ENCODE data around the gene NTSR1. TPM values are rescaled to one million over a fixed set of nuclear protein-coding genes. Genes with fewer than 3 reads are reported as not detected.

Gene NTSR1
- total RNA-seq, 5 donors from 2014 or later (not counting 1 experiment from before 2014, with no cell fraction given): 0.33 to 0.63 (median 0.53) TPM; not detected in 2

DNA sequence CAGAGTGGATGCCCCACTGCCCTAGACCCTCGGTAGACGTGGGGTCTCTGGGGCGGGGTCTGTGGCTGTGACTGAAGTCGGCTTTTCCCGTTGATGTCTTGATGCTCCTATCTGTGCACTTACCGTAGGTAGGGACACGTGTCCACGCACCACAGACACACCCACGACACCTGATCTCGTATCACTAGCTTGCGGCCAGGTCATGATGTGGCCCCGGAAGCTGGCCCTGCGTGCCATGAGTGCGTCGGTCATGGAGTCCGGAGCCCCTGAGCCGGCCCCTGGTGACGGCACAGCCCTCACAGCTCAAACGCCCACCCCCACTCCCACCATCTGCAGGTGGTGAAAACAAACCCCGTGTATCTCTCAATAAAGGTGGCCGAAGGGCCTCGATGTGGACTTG is 53.7 kb downstream of the NTSR1 start:
- Mint-ChIP-seq H3K4me1 (peaks cover 4 to 6% (median 6%) of the 10 kb centered on the region in 3 donors), H3K27me3 (peaks cover 0 to 2% of the 10 kb centered on the region in 2 donors), H3K36me3 (no peaks in the 10 kb centered on the region), H3K9me3 (no peaks in the 10 kb centered on the region), H3K27ac (no peak overlapping the region), H3K4me3 (no peak overlapping the region)
- Histone ChIP-seq H3K27ac (ENCODE audit: low read length) (no peak overlapping the region), H3K27me3 (replicated peaks in 1 of 2; ENCODE audit: control insufficient read depth in 2 of 2, extremely low read depth in 1 of 2, insufficient read depth in 2 of 2, low read length in 1 of 2) (peaks cover 0 to 44% of the 10 kb centered on the region in 2 experiments), H3K9me3 (no peaks in the 10 kb centered on the region), H3K4me3 (ENCODE audit: control insufficient read depth in 1 of 2, extremely low read depth in 1 of 2, low read length in 1 of 2) (no peak overlapping the region), H3K4me1 (ENCODE audit: control insufficient read depth in 1 of 2, extremely low read depth in 1 of 2, insufficient read depth in 2 of 2, low read length in 2 of 2) (peaks cover 0 to 3% of the 10 kb centered on the region in 2 experiments), H3K36me3 (ENCODE audit: control insufficient read depth in 2 of 2, extremely low read depth in 1 of 2, insufficient read depth in 1 of 2, low read length in 1 of 2) (no peaks in the 10 kb centered on the region)
- ATAC-seq (replicated peaks in 1 of 4) (no peak), DNase-seq (no peak)
- POLR2A ChIA-PET: no interaction called here
- WGBS (ENCODE audit: insufficient coverage): 84% methylated on average over 19 of the region's 22 CpGs
- CTCF ChIA-PET: no interaction called here

DNA sequence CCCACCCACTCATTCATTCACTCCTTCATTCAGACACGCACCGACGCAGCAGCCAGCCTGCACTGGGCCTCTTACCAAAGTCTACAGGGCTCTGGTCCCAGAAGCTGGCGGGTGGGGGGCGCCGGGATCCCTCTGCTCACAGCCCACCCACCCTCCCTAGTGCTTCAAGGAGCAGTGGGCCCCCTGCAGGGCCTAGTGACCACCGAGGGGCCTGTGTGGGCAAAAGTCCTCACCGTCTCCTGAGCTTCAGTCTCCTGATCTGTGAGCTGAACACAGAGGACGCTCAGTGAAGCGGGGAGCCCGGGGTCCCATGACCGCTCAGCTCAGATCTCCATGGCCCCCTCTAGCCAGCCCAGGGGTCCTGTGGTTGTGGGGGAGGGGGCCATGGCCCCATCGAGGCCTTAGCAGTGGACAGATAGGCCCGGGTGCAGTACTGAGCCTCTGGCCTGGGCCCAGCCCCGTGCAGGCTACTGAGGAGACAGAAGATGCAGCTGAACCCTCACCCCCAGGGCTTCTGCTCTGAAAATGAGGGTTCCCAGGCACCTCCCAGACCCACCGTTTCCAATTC is 54.2 kb downstream of the NTSR1 start:
- Mint-ChIP-seq H3K9me3 (no peaks in the 10 kb centered on the region), H3K36me3 (no peaks in the 10 kb centered on the region), H3K27me3 (peaks cover 0 to 2% of the 10 kb centered on the region in 2 donors), H3K4me1 (peaks cover 6 to 11% (median 7%) of the 10 kb centered on the region in 3 donors), H3K4me3 (no peak overlapping the region), H3K27ac (no peak overlapping the region)
- Histone ChIP-seq H3K4me3 (ENCODE audit: control insufficient read depth in 1 of 2, extremely low read depth in 1 of 2, low read length in 1 of 2) (no peak overlapping the region), H3K27ac (ENCODE audit: low read length) (no peak overlapping the region), H3K9me3 (no peaks in the 10 kb centered on the region), H3K27me3 (replicated peaks in 1 of 2; ENCODE audit: control insufficient read depth in 2 of 2, extremely low read depth in 1 of 2, insufficient read depth in 2 of 2, low read length in 1 of 2) (peaks cover 0 to 44% of the 10 kb centered on the region in 2 experiments), H3K4me1 (ENCODE audit: control insufficient read depth in 1 of 2, extremely low read depth in 1 of 2, insufficient read depth in 2 of 2, low read length in 2 of 2) (peaks cover 0 to 3% of the 10 kb centered on the region in 2 experiments), H3K36me3 (ENCODE audit: control insufficient read depth in 2 of 2, extremely low read depth in 1 of 2, insufficient read depth in 1 of 2, low read length in 1 of 2) (no peaks in the 10 kb centered on the region)
- WGBS (ENCODE audit: insufficient coverage): 73% methylated on average over 5 of the region's 16 CpGs
- DNase-seq (no peak), ATAC-seq (replicated peaks in 1 of 4) (no peak)
- CTCF ChIA-PET: interaction anchor here in 1 of 2 donors (0.6 kb wide), 1 partner anchor 84 kb away, joined by 4 read pairs; no protein-coding TSS in a partner anchor
- POLR2A ChIA-PET: no interaction called here

DNA sequence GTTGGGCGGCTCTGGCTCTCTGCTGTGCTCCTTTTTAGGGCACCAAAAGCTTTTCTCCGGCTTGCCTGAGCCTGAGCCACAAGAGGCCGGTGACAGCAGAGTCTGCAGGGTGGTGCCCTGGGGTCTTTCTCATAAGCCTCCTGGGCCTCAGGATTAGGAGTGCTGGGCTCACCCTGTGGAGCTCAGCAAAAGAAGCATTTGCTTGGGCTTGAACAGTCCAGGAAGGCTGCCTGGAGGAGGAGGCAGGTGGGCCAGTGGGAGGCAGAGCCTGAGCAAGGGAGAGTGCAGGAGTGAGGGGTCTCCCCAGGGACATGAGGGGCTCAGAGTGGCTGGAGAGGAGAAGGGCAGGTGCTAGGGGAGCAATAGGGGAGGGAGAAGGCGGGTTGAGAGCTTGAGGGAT is 54.8 kb downstream of the NTSR1 start:
- Mint-ChIP-seq H3K4me1 (peaks cover 6 to 15% (median 7%) of the 10 kb centered on the region in 3 donors), H3K27me3 (peaks cover 0 to 2% of the 10 kb centered on the region in 2 donors), H3K27ac (no peak overlapping the region), H3K36me3 (no peaks in the 10 kb centered on the region), H3K9me3 (no peaks in the 10 kb centered on the region), H3K4me3 (no peak overlapping the region)
- no peak for DNase-seq
- POLR2A ChIA-PET: no interaction called here
- no peak for ATAC-seq (replicated peaks in 1 of 4)
- no peak overlapping the region for H3K27ac ChIP-seq (ENCODE audit: low read length)
- CTCF ChIA-PET: interaction anchor here in 1 of 2 donors (0.6 kb wide), 1 partner anchor 83 kb away, joined by 4 read pairs; no protein-coding TSS in a partner anchor
- H3K9me3 ChIP-seq: no peaks in the 10 kb centered on the region
- peaks cover 0 to 39% of the 10 kb centered on the region in 2 experiments for H3K27me3 ChIP-seq (replicated peaks in 1 of 2; ENCODE audit: control insufficient read depth in 2 of 2, extremely low read depth in 1 of 2, insufficient read depth in 2 of 2, low read length in 1 of 2)
- H3K36me3 ChIP-seq (ENCODE audit: control insufficient read depth in 2 of 2, extremely low read depth in 1 of 2, insufficient read depth in 1 of 2, low read length in 1 of 2): no peaks in the 10 kb centered on the region
- 100% methylated on average over 3 of the region's 4 CpGs for WGBS (ENCODE audit: insufficient coverage)
- H3K4me3 ChIP-seq (ENCODE audit: control insufficient read depth in 1 of 2, extremely low read depth in 1 of 2, low read length in 1 of 2): no peak overlapping the region
- H3K4me1 ChIP-seq (ENCODE audit: control insufficient read depth in 1 of 2, extremely low read depth in 1 of 2, insufficient read depth in 2 of 2, low read length in 2 of 2): peaks cover 0 to 4% of the 10 kb centered on the region in 2 experiments

DNA sequence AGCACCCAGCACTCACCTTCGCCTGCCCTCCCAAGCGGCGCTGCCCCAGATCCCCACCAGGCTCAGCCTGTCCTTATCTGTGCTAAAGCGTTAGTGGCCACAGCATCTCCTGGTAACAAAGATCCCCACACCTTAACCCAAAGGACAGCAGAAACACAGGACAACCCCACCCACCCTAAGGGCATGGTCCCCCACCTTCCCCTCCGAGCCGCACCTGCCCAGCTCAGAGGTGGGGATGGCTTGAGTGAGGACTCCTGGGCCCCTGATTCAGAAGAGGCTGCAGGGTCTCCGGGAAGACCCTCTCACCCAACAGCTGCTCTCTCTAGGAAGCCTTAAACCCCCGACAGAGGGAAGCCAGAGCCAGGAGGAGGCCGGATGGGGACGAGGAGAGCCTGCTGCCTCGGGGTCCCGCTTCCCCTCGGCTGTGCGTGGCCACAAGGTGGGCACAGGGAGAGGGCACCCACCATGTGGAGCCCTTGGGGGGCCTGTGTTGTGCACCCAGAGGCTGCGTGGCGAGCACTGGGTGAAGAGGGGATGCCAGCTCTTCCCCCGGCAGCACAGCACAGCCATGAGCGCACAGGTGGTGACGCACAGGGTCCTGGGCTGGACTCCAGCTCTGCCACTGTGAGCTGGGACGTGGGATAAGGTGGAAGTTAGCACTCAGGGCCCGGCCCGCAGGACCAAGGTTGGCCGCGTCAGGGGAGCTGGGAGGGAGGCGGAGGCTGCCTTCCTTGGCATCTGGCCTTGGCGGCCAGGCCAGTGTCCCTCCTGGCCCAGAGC is 55.7 kb downstream of the NTSR1 start:
- Mint-ChIP-seq H3K9me3 (no peaks in the 10 kb centered on the region), H3K4me1 (peaks cover 7 to 25% (median 13%) of the 10 kb centered on the region in 3 donors), H3K27me3 (peaks cover 0 to 2% of the 10 kb centered on the region in 2 donors), H3K27ac (no peak overlapping the region), H3K4me3 (no peak overlapping the region), H3K36me3 (no peaks in the 10 kb centered on the region)
- ATAC-seq (replicated peaks in 1 of 4) (no peak), DNase-seq (no peak)
- 93% methylated on average over 17 of the region's 26 CpGs for WGBS (ENCODE audit: insufficient coverage)
- no peak overlapping the region for H3K4me3 ChIP-seq (ENCODE audit: control insufficient read depth in 1 of 2, extremely low read depth in 1 of 2, low read length in 1 of 2)
- no peaks in the 10 kb centered on the region for H3K36me3 ChIP-seq (ENCODE audit: control insufficient read depth in 2 of 2, extremely low read depth in 1 of 2, insufficient read depth in 1 of 2, low read length in 1 of 2)
- CTCF ChIA-PET: no interaction called here
- no peak overlapping the region for H3K27ac ChIP-seq (ENCODE audit: low read length)
- peaks cover 0 to 5% of the 10 kb centered on the region in 2 experiments for H3K4me1 ChIP-seq (ENCODE audit: control insufficient read depth in 1 of 2, extremely low read depth in 1 of 2, insufficient read depth in 2 of 2, low read length in 2 of 2)
- no peaks in the 10 kb centered on the region for H3K9me3 ChIP-seq
- POLR2A ChIA-PET: no interaction called here
- peaks cover 0 to 35% of the 10 kb centered on the region in 2 experiments for H3K27me3 ChIP-seq (replicated peaks in 1 of 2; ENCODE audit: control insufficient read depth in 2 of 2, extremely low read depth in 1 of 2, insufficient read depth in 2 of 2, low read length in 1 of 2)

DNA sequence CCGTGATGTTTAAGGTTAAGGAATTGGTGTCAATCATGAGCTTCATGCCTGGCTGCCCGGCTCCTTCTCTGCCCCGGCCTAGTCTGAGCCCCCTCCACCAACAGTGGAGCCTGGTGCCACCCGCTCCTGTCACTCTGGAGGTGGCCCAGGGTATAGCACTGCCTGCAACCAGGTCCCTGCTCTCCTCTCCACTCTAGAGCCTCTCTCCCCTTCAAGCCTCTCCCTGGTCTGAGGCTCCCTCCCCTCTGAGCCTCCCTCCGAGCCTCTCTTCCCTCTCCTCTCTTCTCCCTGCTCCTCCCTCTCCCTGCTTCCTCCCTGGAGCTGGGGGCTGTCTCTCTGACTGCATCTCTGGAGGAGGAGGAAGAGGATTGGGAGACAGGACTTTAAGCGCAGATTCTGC is 56.4 kb downstream of the NTSR1 start:
- Histone ChIP-seq H3K4me3 (ENCODE audit: control insufficient read depth in 1 of 2, extremely low read depth in 1 of 2, low read length in 1 of 2) (no peak overlapping the region), H3K27ac (ENCODE audit: low read length) (no peak overlapping the region), H3K9me3 (no peaks in the 10 kb centered on the region), H3K27me3 (replicated peaks in 1 of 2; ENCODE audit: control insufficient read depth in 2 of 2, extremely low read depth in 1 of 2, insufficient read depth in 2 of 2, low read length in 1 of 2) (peaks cover 0 to 35% of the 10 kb centered on the region in 2 experiments), H3K4me1 (ENCODE audit: control insufficient read depth in 1 of 2, extremely low read depth in 1 of 2, insufficient read depth in 2 of 2, low read length in 2 of 2) (peaks cover 0 to 5% of the 10 kb centered on the region in 2 experiments), H3K36me3 (ENCODE audit: control insufficient read depth in 2 of 2, extremely low read depth in 1 of 2, insufficient read depth in 1 of 2, low read length in 1 of 2) (no peaks in the 10 kb centered on the region)
- WGBS (ENCODE audit: insufficient coverage): 81% methylated on average over 4 of the region's 6 CpGs
- ChIA-PET POLR2A (interaction anchor here in 1 of 2 donors (0.6 kb wide), 1 partner anchor 15 kb away, joined by 6 read pairs; no protein-coding TSS in a partner anchor), CTCF (no interaction called here)
- peaks cover 7 to 26% (median 13%) of the 10 kb centered on the region in 3 donors for H3K4me1 Mint-ChIP-seq
- peaks cover 0 to under 1% of the 10 kb centered on the region in 2 donors for H3K27me3 Mint-ChIP-seq
- no peak overlapping the region for H3K4me3 Mint-ChIP-seq
- no peak overlapping the region for H3K27ac Mint-ChIP-seq
- ATAC-seq (replicated peaks in 1 of 4) (no peak), DNase-seq (no peak)
- no peaks in the 10 kb centered on the region for H3K9me3 Mint-ChIP-seq
- no peaks in the 10 kb centered on the region for H3K36me3 Mint-ChIP-seq

DNA sequence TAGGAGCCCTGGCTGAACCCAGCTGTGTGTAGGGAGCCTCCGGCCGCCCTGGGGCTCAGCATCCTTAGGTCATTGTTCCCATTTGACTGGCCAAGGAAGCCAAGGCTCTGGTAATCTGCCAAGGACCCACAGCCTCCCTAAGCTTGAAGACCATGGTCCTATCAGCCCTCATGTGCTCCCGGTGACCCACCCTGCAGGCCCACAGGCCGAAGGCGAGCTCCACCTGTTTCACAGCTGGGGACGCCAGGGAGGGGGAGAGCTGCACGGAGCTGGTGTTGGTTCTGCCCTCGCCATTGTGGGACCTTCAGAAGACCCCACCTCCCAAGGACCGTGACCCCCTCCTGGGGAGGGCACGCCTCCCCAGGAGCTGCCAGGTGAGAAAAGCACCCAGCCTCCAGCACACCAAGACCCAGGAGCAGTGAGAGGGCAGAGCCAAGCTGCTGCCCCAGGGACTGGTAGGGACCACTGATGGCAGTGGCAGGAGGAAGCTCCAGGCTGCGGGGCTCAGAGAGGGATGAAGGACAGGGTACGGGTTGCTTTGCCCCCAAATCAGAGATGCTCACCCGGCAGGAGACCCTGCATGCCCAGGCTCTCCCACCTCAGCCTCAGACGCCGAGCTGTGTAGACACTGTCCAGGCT is 56.9 kb downstream of the NTSR1 start:
- CTCF ChIA-PET: no interaction called here
- peaks cover 7 to 26% (median 13%) of the 10 kb centered on the region in 3 donors for H3K4me1 Mint-ChIP-seq
- no peak for DNase-seq

More for the DNA sequence above, 56.9 kb downstream of the NTSR1 start:
- no peaks in the 10 kb centered on the region for H3K36me3 Mint-ChIP-seq
- no peak for ATAC-seq (replicated peaks in 1 of 4)
- Histone ChIP-seq H3K27me3 (replicated peaks in 1 of 2; ENCODE audit: control insufficient read depth in 2 of 2, extremely low read depth in 1 of 2, insufficient read depth in 2 of 2, low read length in 1 of 2) (peaks cover 0 to 35% of the 10 kb centered on the region in 2 experiments), H3K36me3 (ENCODE audit: control insufficient read depth in 2 of 2, extremely low read depth in 1 of 2, insufficient read depth in 1 of 2, low read length in 1 of 2) (no peaks in the 10 kb centered on the region), H3K4me1 (ENCODE audit: control insufficient read depth in 1 of 2, extremely low read depth in 1 of 2, insufficient read depth in 2 of 2, low read length in 2 of 2) (peaks cover 0 to 8% of the 10 kb centered on the region in 2 experiments), H3K27ac (ENCODE audit: low read length) (no peak overlapping the region), H3K4me3 (ENCODE audit: control insufficient read depth in 1 of 2, extremely low read depth in 1 of 2, low read length in 1 of 2) (no peak overlapping the region), H3K9me3 (no peaks in the 10 kb centered on the region)
- no peak overlapping the region for H3K4me3 Mint-ChIP-seq
- no peaks in the 10 kb centered on the region for H3K27me3 Mint-ChIP-seq
- H3K9me3 Mint-ChIP-seq: no peaks in the 10 kb centered on the region
- POLR2A ChIA-PET: interaction anchor here in 1 of 2 donors (0.6 kb wide), 1 partner anchor 14 kb away, joined by 6 read pairs; no protein-coding TSS in a partner anchor
- no peak overlapping the region for H3K27ac Mint-ChIP-seq
- 90% methylated on average over 5 of the region's 15 CpGs for WGBS (ENCODE audit: insufficient coverage)
